Endothelial cell (in vitro differentiated cells): ENCODE data around the gene SKI. TPM values are rescaled to one million over a fixed set of nuclear protein-coding genes. Genes with fewer than 3 reads are reported as not detected.
A peak's percentile ranks its signal among the peaks of the same experiment; 100 is the strongest.

Source experiments
- DNase-seq: peaks from one replicate; pipeline ENCODE4 v3.0.0; 2021; ENCODE audit warnings: low spot score
- H3K27ac Mint-ChIP-seq: one replicate; pipeline ENCODE4 v1.8.0; 2021; ENCODE audit warnings: mixed read lengths, inconsistent platforms; ENCODE audit not compliant: unreplicated experiment
- H3K27me3 Mint-ChIP-seq: one replicate; pipeline ENCODE4 v1.8.0; 2021; ENCODE audit warnings: mild to moderate bottlenecking, moderate library complexity, mixed read lengths, inconsistent platforms; ENCODE audit not compliant: unreplicated experiment
- H3K36me3 Mint-ChIP-seq: one replicate; pipeline ENCODE4 v1.8.0; 2021; ENCODE audit warnings: mild to moderate bottlenecking, low read depth, mixed read lengths, inconsistent platforms; ENCODE audit not compliant: unreplicated experiment
- H3K4me1 Mint-ChIP-seq: one replicate; pipeline ENCODE4 v1.8.0; 2021; ENCODE audit warnings: mild to moderate bottlenecking, mixed read lengths, inconsistent platforms; ENCODE audit not compliant: unreplicated experiment
- H3K4me3 Mint-ChIP-seq: one replicate; pipeline ENCODE4 v1.8.0; 2021; ENCODE audit warnings: mild to moderate bottlenecking, mixed read lengths, inconsistent platforms; ENCODE audit not compliant: unreplicated experiment
- H3K9me3 Mint-ChIP-seq: one replicate; pipeline ENCODE4 v1.8.0; 2021; ENCODE audit warnings: mixed read lengths, inconsistent platforms; ENCODE audit not compliant: unreplicated experiment
- long read RNA-seq: library from polyadenylated mRNA; unstranded; transcript quantifications from one replicate; pipeline ENCODE4 v2.0.0, GENCODE V29; 2020; ENCODE audit not compliant: unreplicated experiment
- total RNA-seq: library from RNA; stranded (reverse); fragmentation: NEBNext Ultra II Directional; extraction: Animal tissue kit (Norgen Biotek cat#: 25700); gene quantifications from one replicate; pipeline ENCODE4 v1.2.1, GENCODE V29; 2021; ENCODE audit not compliant: unreplicated experiment
- TF ChIP-seq, protein P1 (sequence below): fragments of 200-600 bp; sonication (generic); IDR thresholded peaks from one replicate; pipeline ENCODE4 v1.5.0; 2021; ENCODE audit warnings: antibody characterized with exemption; ENCODE audit not compliant: unreplicated experiment

Gene SKI
- total RNA-seq: 73.3 TPM
- long read RNA-seq, partial matches to known transcripts: 0 of 5 reads
- long read RNA-seq, other reads (novel, unspliced or antisense): 5 of 5 reads

DNA sequence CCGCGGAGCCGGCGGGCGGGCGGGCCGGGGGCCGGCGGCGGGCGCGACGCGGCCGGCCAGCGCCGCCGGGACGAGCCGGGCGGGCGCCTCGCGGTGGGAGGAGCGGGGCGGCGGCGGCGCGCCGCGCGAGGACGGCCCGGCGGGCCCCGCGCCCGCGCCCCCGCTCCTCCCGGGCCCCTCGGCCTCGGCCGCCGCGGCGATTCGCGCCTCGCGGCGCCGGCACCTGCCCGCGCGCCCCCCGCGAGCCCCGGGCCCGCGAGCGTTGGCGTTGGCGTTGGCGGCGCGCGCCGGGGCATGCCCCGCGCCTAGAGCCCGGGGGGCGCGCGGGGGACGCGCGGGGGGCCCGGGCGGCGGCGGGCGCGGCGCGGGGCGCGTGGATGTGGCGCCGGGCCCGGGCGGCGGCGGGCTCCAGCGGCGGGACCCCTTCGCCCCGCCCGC lies at the start of gene SKI:
Gene SKI, plus strand, starts transcription at position 163 of the 438 bp plus-strand sequence. CDS start 448 bp downstream, outside the sequence.
- DNase-seq: no peak
- H3K4me3 Mint-ChIP-seq: peak within 1 kb of the TSS; percentile 97
- no peaks in the 10 kb centered on the region for H3K9me3 Mint-ChIP-seq
- H3K4me1 Mint-ChIP-seq: peaks cover 33% of the 10 kb centered on the region
- peaks cover 21% of the 10 kb centered on the region for H3K27me3 Mint-ChIP-seq
- peak within 1 kb of the TSS; percentile 92 for H3K27ac Mint-ChIP-seq
- peaks cover 11% of the 10 kb centered on the region for H3K36me3 Mint-ChIP-seq
- TF ChIP-seq, protein P1, sequence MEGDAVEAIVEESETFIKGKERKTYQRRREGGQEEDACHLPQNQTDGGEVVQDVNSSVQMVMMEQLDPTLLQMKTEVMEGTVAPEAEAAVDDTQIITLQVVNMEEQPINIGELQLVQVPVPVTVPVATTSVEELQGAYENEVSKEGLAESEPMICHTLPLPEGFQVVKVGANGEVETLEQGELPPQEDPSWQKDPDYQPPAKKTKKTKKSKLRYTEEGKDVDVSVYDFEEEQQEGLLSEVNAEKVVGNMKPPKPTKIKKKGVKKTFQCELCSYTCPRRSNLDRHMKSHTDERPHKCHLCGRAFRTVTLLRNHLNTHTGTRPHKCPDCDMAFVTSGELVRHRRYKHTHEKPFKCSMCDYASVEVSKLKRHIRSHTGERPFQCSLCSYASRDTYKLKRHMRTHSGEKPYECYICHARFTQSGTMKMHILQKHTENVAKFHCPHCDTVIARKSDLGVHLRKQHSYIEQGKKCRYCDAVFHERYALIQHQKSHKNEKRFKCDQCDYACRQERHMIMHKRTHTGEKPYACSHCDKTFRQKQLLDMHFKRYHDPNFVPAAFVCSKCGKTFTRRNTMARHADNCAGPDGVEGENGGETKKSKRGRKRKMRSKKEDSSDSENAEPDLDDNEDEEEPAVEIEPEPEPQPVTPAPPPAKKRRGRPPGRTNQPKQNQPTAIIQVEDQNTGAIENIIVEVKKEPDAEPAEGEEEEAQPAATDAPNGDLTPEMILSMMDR: no peak

DNA sequence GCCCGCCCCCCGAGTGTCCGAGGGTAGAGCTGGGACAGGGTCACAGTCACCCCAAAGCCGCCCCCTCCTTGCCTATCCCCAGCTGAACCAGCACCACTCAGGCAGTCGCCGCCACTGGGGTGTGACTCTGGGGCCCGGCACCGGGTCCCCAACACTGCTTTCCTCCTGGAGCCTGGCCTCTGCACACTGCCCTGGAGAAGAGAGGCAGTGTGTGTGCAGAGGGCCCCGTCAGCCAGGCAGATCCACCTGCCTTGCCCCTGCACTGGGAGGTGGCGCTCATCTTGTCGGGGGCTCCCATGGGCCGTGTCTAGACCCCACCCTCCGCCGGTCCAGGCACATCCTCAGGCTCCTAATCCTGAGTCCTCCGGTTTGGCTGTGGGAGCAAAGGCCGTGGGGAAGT lies 49.2 kb upstream of the SKI start:
- TF ChIP-seq, protein P1: no peak
- peaks cover 19% of the 10 kb centered on the region for H3K27me3 Mint-ChIP-seq
- H3K4me3 Mint-ChIP-seq: no peak overlapping the region
- H3K27ac Mint-ChIP-seq: no peak overlapping the region
- no peak for DNase-seq
- no peaks in the 10 kb centered on the region for H3K9me3 Mint-ChIP-seq
- peaks cover 3% of the 10 kb centered on the region for H3K4me1 Mint-ChIP-seq
- H3K36me3 Mint-ChIP-seq: peaks cover 12% of the 10 kb centered on the region

DNA sequence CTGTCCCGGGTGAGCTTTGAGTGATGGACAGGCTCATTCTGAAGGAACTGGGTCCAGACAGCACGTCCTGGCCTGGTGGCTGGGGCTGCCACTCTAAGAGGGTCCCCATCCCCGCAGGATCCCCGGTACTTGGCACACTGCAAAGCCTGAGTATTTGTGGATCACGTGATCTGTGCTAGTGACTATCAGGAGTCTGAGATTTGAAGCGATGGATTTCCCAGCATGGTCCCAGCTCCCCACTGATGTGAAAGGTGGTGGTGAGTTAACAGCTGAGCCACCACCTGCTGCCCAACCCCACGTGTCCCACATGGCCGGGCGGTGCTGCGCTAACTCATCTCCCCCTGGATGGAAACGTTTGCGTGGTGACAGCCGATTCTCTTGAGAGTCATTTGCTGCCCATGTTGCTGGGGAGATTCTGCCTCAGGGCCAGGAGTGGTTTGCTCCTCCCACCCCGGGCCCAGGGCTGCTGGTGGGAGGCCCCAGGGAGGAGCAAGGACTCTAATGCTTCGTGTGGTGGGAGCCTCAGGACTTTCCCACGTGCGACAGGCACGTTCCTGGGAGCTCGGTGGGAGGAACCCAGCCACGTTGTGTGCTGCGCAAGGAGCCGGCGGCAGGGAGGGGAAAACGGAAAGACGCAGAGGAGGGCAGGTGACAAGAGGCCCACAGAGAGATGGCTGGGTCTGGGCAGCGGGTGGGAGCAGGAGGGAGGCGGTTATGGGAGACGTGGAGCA lies 48.7 kb upstream of the SKI start:
- Mint-ChIP-seq H3K27ac (no peak overlapping the region), H3K9me3 (no peaks in the 10 kb centered on the region), H3K4me3 (no peak overlapping the region), H3K4me1 (peaks cover 3% of the 10 kb centered on the region), H3K36me3 (peaks cover 15% of the 10 kb centered on the region), H3K27me3 (peaks cover 19% of the 10 kb centered on the region)
- no peak for DNase-seq
- TF ChIP-seq, protein P1: no peak

DNA sequence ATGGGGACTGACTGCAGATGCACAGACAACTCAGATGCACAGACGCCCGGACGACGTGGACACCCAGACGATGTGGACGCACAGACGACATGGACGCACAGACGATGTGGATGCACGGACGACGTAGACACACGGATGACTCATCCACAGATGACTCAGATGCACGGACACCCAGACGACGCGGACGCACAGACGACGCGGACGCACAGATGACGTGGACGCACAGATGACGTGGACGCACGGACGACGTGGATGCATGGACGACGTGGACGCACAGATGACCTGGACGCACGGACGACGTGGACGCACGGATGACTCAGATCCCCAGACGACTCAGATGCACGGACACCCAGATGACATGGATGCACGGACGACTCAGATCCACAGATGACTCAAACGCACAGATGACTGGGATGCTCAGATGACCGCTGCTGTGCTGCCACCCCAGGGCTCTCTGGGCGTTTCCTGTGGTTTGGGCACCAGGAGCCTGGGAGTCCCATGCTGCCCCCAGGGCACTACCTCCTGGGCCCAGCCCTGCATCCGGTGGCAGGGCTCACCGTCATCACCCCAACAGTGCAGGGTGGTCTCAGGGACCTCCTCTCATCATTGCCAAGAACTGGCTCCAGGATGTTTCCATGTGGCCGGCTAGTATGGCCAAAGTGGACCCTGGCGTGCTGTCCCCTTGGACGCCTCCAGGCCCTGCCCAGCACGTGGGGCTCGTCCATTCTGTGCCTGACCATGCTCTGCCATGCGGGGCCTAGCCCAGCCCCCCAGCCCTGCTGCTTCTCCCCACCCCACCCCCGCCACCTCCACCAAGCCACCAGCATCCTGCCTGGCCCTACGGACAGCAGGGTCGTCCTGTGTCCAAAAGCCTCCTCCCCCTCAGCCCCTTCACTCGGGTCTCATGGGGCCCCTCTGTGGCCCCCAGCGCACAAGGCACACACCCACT lies 47.5 kb upstream of the SKI start:
- H3K4me3 Mint-ChIP-seq: peak overlapping the region; percentile 51
- H3K27ac Mint-ChIP-seq: no peak overlapping the region
- no peak for DNase-seq
- H3K4me1 Mint-ChIP-seq: peaks cover 2% of the 10 kb centered on the region
- no peaks in the 10 kb centered on the region for H3K9me3 Mint-ChIP-seq
- H3K36me3 Mint-ChIP-seq: peaks cover 15% of the 10 kb centered on the region
- H3K27me3 Mint-ChIP-seq: peaks cover 17% of the 10 kb centered on the region
- TF ChIP-seq, protein P1: no peak
